ENCODE measurements around the gene EEPD1. TPM values are rescaled to one million over a fixed set of nuclear protein-coding genes. Genes with fewer than 3 reads are reported as not detected.

EEPD1 gene
- total and polyA plus RNA-seq, 11 donors = 3.7 to 12.2 (median 7.7) TPM

- Histone ChIP-seq H3K4me1 (peaks cover 3 to 49% (median 27%) of the 10 kb centered on the region in 12 donors), H3K9me3 (no peaks in the 10 kb centered on the region), H3K27me3 (no peaks in the 10 kb centered on the region), H3K27ac (no peak overlapping the region), H3K36me3 (no peaks in the 10 kb centered on the region), H3K4me3 (no peak overlapping the region)
- TF ChIP-seq, protein P1, sequence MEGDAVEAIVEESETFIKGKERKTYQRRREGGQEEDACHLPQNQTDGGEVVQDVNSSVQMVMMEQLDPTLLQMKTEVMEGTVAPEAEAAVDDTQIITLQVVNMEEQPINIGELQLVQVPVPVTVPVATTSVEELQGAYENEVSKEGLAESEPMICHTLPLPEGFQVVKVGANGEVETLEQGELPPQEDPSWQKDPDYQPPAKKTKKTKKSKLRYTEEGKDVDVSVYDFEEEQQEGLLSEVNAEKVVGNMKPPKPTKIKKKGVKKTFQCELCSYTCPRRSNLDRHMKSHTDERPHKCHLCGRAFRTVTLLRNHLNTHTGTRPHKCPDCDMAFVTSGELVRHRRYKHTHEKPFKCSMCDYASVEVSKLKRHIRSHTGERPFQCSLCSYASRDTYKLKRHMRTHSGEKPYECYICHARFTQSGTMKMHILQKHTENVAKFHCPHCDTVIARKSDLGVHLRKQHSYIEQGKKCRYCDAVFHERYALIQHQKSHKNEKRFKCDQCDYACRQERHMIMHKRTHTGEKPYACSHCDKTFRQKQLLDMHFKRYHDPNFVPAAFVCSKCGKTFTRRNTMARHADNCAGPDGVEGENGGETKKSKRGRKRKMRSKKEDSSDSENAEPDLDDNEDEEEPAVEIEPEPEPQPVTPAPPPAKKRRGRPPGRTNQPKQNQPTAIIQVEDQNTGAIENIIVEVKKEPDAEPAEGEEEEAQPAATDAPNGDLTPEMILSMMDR (IDR thresholded peaks at IDR 0.05) = no peak
- TF ChIP-seq POLR2A (IDR thresholded peaks at IDR 0.05) = no peak
- DNase-seq = no peak
- intact Hi-C loops (cut with DNase I) = loop anchor here in 1 of 10 donors (5.0 kb wide), 1 partner anchor 36 kb away; no protein-coding TSS in a partner anchor
- WGBS, 4 donors = 92 to 97% (median 95%) methylated on average over 4 to 7 of the region's 7 CpGs
- ATAC-seq = no peak
These were observed 39.8 kb downstream of the EEPD1 start for GRCh38 chr7:36192877-36193276.

- intact Hi-C loops (cut with DNase I) = no loop called here
- H3K4me3 ChIP-seq = no peak overlapping the region
- no peaks in the 10 kb centered on the region for H3K36me3 ChIP-seq
- no peaks in the 10 kb centered on the region for H3K27me3 ChIP-seq
- 67 to 72% (median 71%) methylated on average over 4 of the region's 4 CpGs for WGBS, 4 donors
- no peak for DNase-seq
- no peak for TF ChIP-seq POLR2A (IDR thresholded peaks at IDR 0.05)
- TF ChIP-seq, protein P1 (IDR thresholded peaks at IDR 0.05) = no peak
- ATAC-seq = no peak
- peak overlapping the region in 2 of 12 donors; percentile 33 to 41 for H3K27ac ChIP-seq
- H3K9me3 ChIP-seq = no peaks in the 10 kb centered on the region
- peaks cover 0 to 35% (median 9%) of the 10 kb centered on the region in 12 donors for H3K4me1 ChIP-seq
These were observed 45.8 kb downstream of the EEPD1 start for GRCh38 chr7:36198854-36199266.

- Histone ChIP-seq H3K36me3 (no peaks in the 10 kb centered on the region), H3K9me3 (no peaks in the 10 kb centered on the region), H3K27me3 (no peaks in the 10 kb centered on the region), H3K4me3 (no peak overlapping the region), H3K4me1 (peaks cover 0 to 32% (median 9%) of the 10 kb centered on the region in 12 donors), H3K27ac (no peak overlapping the region)
- intact Hi-C loops (cut with DNase I) = no loop called here
- TF ChIP-seq POLR2A (IDR thresholded peaks at IDR 0.05) = no peak
- TF ChIP-seq, protein P1 (IDR thresholded peaks at IDR 0.05) = no peak
- no peak for DNase-seq
- 75 to 83% (median 77%) methylated on average over 1 of the region's 1 CpG; no CpG with 5 or more reads in 1 of the 4 donors for WGBS, 4 donors
- ATAC-seq = no peak
These were observed 46.3 kb downstream of the EEPD1 start for GRCh38 chr7:36199329-36199728.

DNA sequence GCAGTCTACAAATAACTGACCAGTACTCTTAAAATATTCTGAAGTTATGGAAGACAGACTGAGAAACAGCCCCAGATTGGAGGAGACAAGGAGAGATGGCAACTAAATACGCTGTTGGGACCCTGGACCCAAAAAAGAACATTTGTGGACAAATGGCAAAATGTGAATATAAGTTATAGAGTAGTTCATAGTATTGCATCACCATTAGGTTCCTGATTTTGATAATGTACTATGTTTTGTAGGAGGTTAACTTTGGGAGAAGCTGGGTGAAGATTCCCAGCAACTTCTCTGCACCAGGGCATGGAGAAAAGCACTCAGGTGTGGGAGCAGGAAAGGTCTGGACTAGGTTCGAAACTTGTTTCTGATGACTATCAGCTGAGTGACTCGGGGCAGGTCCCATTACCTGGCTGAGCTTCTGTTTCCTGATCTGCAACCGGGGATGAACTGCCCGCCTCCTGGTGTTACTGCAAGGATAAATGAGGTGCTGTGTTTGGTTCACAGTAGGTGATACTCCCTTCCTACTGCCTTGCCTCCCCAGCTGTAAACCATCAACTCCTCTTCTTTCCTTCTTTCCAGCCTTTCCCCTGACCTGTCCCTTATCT is 48.2 kb downstream of the EEPD1 start:
- Histone ChIP-seq H3K27ac (no peak overlapping the region), H3K9me3 (no peaks in the 10 kb centered on the region), H3K36me3 (no peaks in the 10 kb centered on the region), H3K4me1 (peaks cover 0 to 50% (median 21%) of the 10 kb centered on the region in 12 donors), H3K4me3 (no peak overlapping the region), H3K27me3 (no peaks in the 10 kb centered on the region)
- intact Hi-C loops (cut with DNase I) = loop anchor here in 3 of 10 donors (10.0 kb wide), 3 partner anchors 46 to 84 kb away; partner anchors contain the start of gene EEPD1 (in 1 of the 3)
- TF ChIP-seq, protein P1 (IDR thresholded peaks at IDR 0.05) = no peak
- TF ChIP-seq POLR2A (IDR thresholded peaks at IDR 0.05) = no peak
- WGBS, 4 donors = 76 to 93% (median 86%) methylated on average over 5 of the region's 5 CpGs
- DNase-seq = no peak
- ATAC-seq = no peak
